Activated T-cell treated with anti-CD3 and anti-CD28 coated beads, Interleukin-2, amount 50 U/mL, for 72 hours (primary cell): Measurements from ENCODE around the gene GREB1. TPM values are rescaled to one million over a fixed set of nuclear protein-coding genes. Genes with fewer than 3 reads are reported as not detected.
A peak's percentile ranks its signal among the peaks of the same experiment; 100 is the strongest.

ENCODE experiments used
- ATAC-seq, 2 donors: fragments of 150-1000 bp; cut with Tn5 transposase; replicated peaks in 1 of 2; 2 replicates each; pipeline ENCODE4 v1.10.0; 2021; ENCODE audit warnings: moderate library complexity in 2 of 2, mild to moderate bottlenecking in 1 of 2
- DNase-seq, 2 donors: peaks; one replicate each; pipeline ENCODE4 v3.0.0; 2021 to 2022; ENCODE audit warnings: mixed read lengths in 1 of 2
- H3K27ac Mint-ChIP-seq: one replicate; pipeline ENCODE4 v1.8.0; 2022; ENCODE audit warnings: mild to moderate bottlenecking, moderate library complexity, mixed read lengths
- H3K27me3 Mint-ChIP-seq: one replicate; pipeline ENCODE4 v1.8.0; 2022; ENCODE audit warnings: low read depth, mixed read lengths
- H3K36me3 Mint-ChIP-seq, 2 donors: one replicate each; pipeline ENCODE4 v1.8.0; 2022; ENCODE audit warnings: mixed read lengths in 2 of 2, mild to moderate bottlenecking in 1 of 2; ENCODE audit not compliant: insufficient read depth in 2 of 2
- H3K4me1 Mint-ChIP-seq: one replicate; pipeline ENCODE4 v1.8.0; 2022; ENCODE audit warnings: low read depth, mixed read lengths
- H3K4me3 Mint-ChIP-seq, 2 donors: one replicate each; pipeline ENCODE4 v1.8.0; 2022; ENCODE audit warnings: mild to moderate bottlenecking in 2 of 2, mixed read lengths in 2 of 2, moderate library complexity in 2 of 2
- H3K9me3 Mint-ChIP-seq, 2 donors: one replicate each; pipeline ENCODE4 v1.8.0; 2022; ENCODE audit warnings: mixed read lengths in 2 of 2
- total RNA-seq, 2 donors: library from RNA; stranded (reverse); gene quantifications; one replicate each; pipeline ENCODE4 v1.2.3, GENCODE V29; 2022

GREB1 gene
- total RNA-seq, 2 donors from 2014 or later, result 2.2 to 2.4 TPM

DNA sequence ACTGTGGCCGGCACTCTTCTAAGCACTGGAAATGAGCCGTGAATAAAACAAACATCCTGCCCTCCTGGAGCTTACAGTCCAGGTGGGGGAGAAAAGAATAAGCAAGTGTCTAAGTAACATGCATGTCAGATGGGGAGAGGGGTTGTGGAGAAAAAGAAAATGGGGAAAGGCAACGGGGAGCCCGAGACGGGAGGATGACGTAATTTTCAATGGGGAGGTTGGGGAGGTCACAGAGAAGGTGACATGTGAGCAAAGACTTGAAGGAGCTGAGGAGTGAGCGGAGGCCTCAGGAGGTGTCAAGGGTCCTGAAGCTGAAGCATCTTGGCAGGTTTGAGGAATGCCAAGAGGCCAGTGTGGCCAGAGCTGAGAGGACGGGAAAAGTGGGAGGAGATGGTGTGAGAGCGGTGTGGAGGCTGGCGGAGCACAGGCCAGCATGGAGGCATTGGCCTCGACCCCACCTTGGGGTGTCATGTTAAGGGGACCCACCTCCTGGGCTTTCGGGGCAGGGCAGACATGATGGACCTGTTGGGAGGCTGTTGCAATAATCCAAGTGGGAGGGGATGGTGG is 151.1 kb downstream of the GREB1 start:
- no peaks in the 10 kb centered on the region for H3K9me3 Mint-ChIP-seq
- ATAC-seq (no peak), DNase-seq (no peak)
- H3K27ac Mint-ChIP-seq, result no peak overlapping the region
- H3K4me1 Mint-ChIP-seq, result peaks cover 17% of the 10 kb centered on the region
- no peak overlapping the region for H3K4me3 Mint-ChIP-seq
- H3K27me3 Mint-ChIP-seq, result peaks cover 7% of the 10 kb centered on the region
- H3K36me3 Mint-ChIP-seq, result no peaks in the 10 kb centered on the region

DNA sequence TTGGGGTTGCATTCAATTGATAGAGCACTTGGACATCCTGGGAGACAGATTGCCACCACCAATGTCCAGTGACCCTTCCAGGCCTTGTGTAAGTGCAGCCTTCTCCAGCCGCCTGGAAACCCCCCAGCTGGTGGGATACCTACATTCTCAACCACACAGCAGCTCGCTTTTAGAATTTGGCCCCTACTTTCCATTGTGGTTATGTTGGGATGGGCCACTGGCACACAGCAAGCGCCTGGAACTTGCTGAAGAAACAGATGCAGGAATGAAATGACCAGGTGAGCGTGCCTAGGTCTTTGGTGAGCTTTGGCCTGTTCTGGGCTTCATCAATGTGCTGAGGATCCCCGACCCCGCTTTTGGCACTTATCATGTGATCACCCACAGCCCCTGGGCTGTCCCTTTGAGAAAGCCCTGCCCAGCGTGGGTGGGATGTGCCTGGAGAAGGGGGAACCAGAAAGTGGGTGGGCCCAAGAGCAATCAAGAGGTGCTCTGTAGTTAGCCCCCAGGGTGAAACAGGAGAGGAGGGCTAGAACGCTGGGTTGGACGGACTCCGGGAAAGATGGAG is 152.1 kb downstream of the GREB1 start:
- DNase-seq (no peak), ATAC-seq (no peak)
- no peaks in the 10 kb centered on the region for H3K9me3 Mint-ChIP-seq
- H3K27me3 Mint-ChIP-seq, result peaks cover 7% of the 10 kb centered on the region
- no peak overlapping the region for H3K4me3 Mint-ChIP-seq
- no peaks in the 10 kb centered on the region for H3K36me3 Mint-ChIP-seq
- H3K4me1 Mint-ChIP-seq, result peaks cover 17% of the 10 kb centered on the region
- H3K27ac Mint-ChIP-seq, result no peak overlapping the region

DNA sequence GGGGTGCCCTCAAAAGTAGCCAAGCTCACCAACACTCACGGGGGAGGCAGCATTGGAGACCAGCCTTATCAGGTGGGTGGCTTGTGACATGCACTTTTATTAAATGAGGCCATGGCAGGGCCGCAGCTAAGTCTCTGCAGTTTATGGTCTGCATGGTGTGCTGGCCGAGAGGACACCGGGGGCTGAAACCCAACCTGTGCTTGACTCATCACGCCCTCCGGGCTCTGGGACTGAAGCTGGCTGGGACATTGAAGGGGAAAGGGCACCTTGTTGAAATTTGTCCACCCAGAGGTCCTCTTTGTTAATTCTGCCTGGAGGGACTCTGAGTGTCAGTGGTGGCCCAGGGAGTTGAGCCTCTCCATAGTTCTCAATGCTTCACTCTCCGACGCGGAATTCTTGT is 153.9 kb downstream of the GREB1 start:
- H3K27ac Mint-ChIP-seq, result no peak overlapping the region
- H3K4me3 Mint-ChIP-seq, result no peak overlapping the region
- DNase-seq (no peak), ATAC-seq (no peak)
- peaks cover 7% of the 10 kb centered on the region for H3K27me3 Mint-ChIP-seq
- no peaks in the 10 kb centered on the region for H3K9me3 Mint-ChIP-seq
- H3K36me3 Mint-ChIP-seq, result no peaks in the 10 kb centered on the region
- H3K4me1 Mint-ChIP-seq, result peaks cover 10% of the 10 kb centered on the region

DNA sequence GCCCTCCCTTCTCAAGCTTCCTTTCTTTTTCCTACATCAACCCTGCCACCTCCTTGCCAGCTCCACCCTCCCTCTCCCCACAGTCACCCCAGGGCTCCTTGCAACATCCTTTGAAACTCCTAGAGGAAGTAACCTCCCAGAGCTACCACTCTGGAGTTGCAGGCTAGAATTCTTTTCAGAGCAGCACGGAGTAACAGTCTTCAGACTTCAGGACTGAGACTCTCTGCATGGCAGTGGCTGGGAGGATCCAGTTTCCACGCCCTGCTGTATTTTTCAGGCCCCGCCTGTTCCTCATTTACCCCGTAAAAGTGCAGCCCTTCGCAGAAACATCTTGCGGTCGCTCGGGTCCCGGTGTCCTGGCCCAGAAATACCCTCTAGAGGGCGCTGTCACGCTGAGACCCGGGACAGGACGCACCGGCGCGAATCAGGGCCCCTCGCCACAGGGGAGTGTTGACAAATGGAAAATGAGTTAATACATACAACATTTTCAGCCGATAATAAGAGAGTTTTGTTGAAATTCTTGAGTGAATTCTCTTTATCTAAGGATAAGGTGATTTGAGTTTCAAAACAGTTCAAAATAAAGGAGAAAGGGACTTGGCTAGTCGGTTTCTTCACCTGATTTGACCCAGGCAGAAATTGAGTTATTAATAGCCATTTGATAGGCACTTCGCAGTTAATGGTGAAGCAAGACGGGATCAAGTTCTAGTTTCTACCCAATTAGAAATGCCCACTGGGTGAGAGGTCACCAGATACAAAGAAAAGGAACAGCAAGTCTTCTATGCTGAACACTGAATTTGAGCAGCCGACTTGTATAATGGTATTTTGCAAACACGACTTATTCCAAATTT is 154.6 kb downstream of the GREB1 start:
- Mint-ChIP-seq H3K27ac (peak overlapping the region; percentile 67), H3K9me3 (no peaks in the 10 kb centered on the region), H3K36me3 (no peaks in the 10 kb centered on the region), H3K4me1 (peaks cover 17% of the 10 kb centered on the region), H3K4me3 (peak overlapping the region; percentile 49 to 68), H3K27me3 (peaks cover 7% of the 10 kb centered on the region)
- ATAC-seq (peak; percentile 91 to 92), DNase-seq (peak; percentile 81 to 84)

DNA sequence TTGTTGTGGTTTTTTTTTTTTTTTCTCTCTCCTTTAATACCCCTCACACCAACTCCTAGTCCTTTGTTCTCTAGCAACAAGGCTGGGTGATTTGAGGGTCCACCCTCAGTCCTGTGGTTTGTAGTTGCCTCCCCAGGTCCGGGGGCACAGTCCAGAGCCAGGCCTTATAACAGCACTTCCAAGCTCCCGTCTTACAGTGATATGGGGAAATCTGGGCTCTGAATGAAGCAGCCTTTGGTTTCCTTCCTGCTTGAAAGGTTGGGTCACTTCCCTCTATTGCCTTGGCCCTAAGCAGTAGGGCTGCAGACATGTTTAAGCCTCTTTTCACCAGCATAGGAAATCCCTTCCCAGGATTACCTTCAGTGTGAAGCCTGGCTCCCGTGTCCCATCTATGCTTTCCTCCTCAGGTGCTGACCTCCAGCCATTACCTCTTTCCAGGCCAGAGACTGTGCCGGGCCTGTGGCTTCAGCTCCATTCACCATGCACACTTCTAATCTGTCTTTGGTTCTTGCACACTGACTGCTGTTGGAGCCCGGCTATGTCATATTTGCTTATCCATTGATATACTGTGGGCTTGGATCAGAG is 157.3 kb downstream of the GREB1 start:
- DNase-seq, result no peak
- no peaks in the 10 kb centered on the region for H3K9me3 Mint-ChIP-seq
- no peak overlapping the region for H3K4me3 Mint-ChIP-seq
- H3K27me3 Mint-ChIP-seq, result no peaks in the 10 kb centered on the region
- no peak for ATAC-seq
- no peak overlapping the region for H3K27ac Mint-ChIP-seq
- H3K4me1 Mint-ChIP-seq, result peaks cover 27% of the 10 kb centered on the region
- no peaks in the 10 kb centered on the region for H3K36me3 Mint-ChIP-seq

Other genes starting within 250 kb of the GREB1 start
- gene ROCK2, start 189.4 kb upstream of the GREB1 start, total RNA-seq, result 10 to 100 TPM; 14.7 to 15.3 TPM
- 1 to 10 TPM; 6.8 to 8.3 TPM for gene E2F6, start 67.9 kb upstream of the GREB1 start, total RNA-seq
- gene NTSR2, start 136.2 kb downstream of the GREB1 start, total RNA-seq, result not detected
- 10 to 100 TPM; 45.4 to 63.2 TPM for gene LPIN1, start 212.6 kb downstream of the GREB1 start, total RNA-seq